ENCODE data around the gene MESP1.

- TF ChIP-seq EZH2 (optimal IDR thresholded peaks at IDR 0.05; ENCODE audit: low read depth, low read length), result no peak
- TF ChIP-seq CTCF (IDR thresholded peaks at IDR 0.05; ENCODE audit: low read length), result no peak
Measured at GRCh38 chr15:89761929-89762328, 10.9 kb upstream of the MESP1 start.
